Vagina (tissue), 2 donors: ENCODE data around the gene ZNF248. TPM values are rescaled to one million over a fixed set of nuclear protein-coding genes. Genes with fewer than 3 reads are reported as not detected.

Experiments used
- DNase-seq, 2 donors: peaks; one replicate each; pipeline ENCODE4 v3.0.0-alpha.2; 2017; ENCODE audit errors: extremely low spot score in 2 of 2
- H3K27ac ChIP-seq: fragments of 200-600 bp; sonication (generic); one replicate; pipeline ENCODE4 v1.5.1; 2019
- H3K27me3 ChIP-seq: fragments of 200-600 bp; sonication (generic); one replicate; pipeline ENCODE4 v1.5.1; 2019
- H3K36me3 ChIP-seq, 2 donors: fragments of 200-600 bp; sonication (generic); one replicate each; pipeline ENCODE4 v1.5.1; 2017 to 2019
- H3K4me1 ChIP-seq: fragments of 200-600 bp; sonication (generic); one replicate; pipeline ENCODE4 v1.5.1; 2019
- H3K4me3 ChIP-seq, 2 donors: fragments of 200-600 bp; sonication (generic); 1 replicate in 1 of 2; 2 replicates in 1 of 2; pipeline ENCODE4 v1.5.1; 2016 to 2019
- H3K9me3 ChIP-seq: fragments of 200-600 bp; sonication (generic); one replicate; pipeline ENCODE4 v1.5.1; 2019
- POLR2A ChIP-seq, 2 donors: fragments of 450-650 bp; IDR thresholded peaks; one replicate each; pipeline ENCODE4 v1.6.1; 2017; ENCODE audit warnings: antibody characterized with exemption in 2 of 2, mild to moderate bottlenecking in 2 of 2, moderate library complexity in 2 of 2
- POLR2AphosphoS5 ChIP-seq, 2 donors: sonication (generic); formaldehyde crosslinking; IDR thresholded peaks; one replicate each; pipeline ENCODE4 v1.9.0; 2017; ENCODE audit warnings: antibody characterized with exemption in 2 of 2, mild to moderate bottlenecking in 2 of 2, low read depth in 1 of 2; ENCODE audit not compliant: insufficient read depth in 1 of 2
- intact Hi-C: fragments of 100-400 bp; cut with DNase I; formaldehyde crosslinking; loops from one replicate; pipeline ENCODE4 v1.15.1; 2023
- total RNA-seq: library from RNA; depleted of rRNA; stranded (reverse); fragments of >200 nt; gene quantifications from one replicate; pipeline ENCODE4 v1.2.3, GENCODE V29; 2016
- TF ChIP-seq, protein P1 (sequence below), 3 experiments: fragments of 450-650 bp in 2 of 3; fragments of 200-600 bp in 1 of 3; sonication (generic) in 1 of 3; IDR thresholded peaks; one replicate each; pipeline ENCODE4 v1.5.1; 2017 to 2019; ENCODE audit warnings: antibody characterized with exemption in 3 of 3, mild to moderate bottlenecking in 2 of 3, moderate library complexity in 2 of 3

The ZNF248 gene
- total RNA-seq, 1 donor from 2014 or later: 17.7 TPM

DNA sequence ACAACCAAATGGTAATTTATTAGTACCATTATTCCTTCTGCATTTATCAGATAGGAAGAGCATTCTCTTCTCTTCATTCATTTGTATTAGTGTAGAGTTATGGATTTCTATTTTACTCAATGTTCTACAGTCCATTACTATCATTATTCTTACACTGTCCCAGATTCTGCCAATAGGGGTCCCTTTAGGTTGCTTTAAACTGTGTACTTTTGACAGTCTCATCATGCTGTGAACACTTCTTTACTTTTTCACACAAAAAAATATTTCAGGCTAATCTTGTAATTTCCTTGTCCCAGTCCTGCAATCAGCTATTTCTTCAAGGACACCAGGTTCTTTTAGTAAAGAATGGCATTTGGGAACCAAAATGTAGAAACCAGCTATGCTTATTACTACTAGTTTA, 99.3 kb downstream of the ZNF248 start:
- no peaks in the 10 kb centered on the region for H3K27me3 ChIP-seq
- no peaks in the 10 kb centered on the region for H3K36me3 ChIP-seq
- TF ChIP-seq, protein P1, sequence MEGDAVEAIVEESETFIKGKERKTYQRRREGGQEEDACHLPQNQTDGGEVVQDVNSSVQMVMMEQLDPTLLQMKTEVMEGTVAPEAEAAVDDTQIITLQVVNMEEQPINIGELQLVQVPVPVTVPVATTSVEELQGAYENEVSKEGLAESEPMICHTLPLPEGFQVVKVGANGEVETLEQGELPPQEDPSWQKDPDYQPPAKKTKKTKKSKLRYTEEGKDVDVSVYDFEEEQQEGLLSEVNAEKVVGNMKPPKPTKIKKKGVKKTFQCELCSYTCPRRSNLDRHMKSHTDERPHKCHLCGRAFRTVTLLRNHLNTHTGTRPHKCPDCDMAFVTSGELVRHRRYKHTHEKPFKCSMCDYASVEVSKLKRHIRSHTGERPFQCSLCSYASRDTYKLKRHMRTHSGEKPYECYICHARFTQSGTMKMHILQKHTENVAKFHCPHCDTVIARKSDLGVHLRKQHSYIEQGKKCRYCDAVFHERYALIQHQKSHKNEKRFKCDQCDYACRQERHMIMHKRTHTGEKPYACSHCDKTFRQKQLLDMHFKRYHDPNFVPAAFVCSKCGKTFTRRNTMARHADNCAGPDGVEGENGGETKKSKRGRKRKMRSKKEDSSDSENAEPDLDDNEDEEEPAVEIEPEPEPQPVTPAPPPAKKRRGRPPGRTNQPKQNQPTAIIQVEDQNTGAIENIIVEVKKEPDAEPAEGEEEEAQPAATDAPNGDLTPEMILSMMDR (IDR thresholded peaks at IDR 0.05): no peak
- TF ChIP-seq POLR2AphosphoS5 (IDR thresholded peaks at IDR 0.05; ENCODE audit: insufficient read depth in 1 of 2, low read depth in 1 of 2): no peak
- no peak for TF ChIP-seq POLR2A (IDR thresholded peaks at IDR 0.05)
- H3K27ac ChIP-seq: no peak overlapping the region
- no peak for DNase-seq
- H3K4me3 ChIP-seq: no peak overlapping the region
- no peaks in the 10 kb centered on the region for H3K4me1 ChIP-seq
- no peaks in the 10 kb centered on the region for H3K9me3 ChIP-seq
- intact Hi-C loops: no loop called here

DNA sequence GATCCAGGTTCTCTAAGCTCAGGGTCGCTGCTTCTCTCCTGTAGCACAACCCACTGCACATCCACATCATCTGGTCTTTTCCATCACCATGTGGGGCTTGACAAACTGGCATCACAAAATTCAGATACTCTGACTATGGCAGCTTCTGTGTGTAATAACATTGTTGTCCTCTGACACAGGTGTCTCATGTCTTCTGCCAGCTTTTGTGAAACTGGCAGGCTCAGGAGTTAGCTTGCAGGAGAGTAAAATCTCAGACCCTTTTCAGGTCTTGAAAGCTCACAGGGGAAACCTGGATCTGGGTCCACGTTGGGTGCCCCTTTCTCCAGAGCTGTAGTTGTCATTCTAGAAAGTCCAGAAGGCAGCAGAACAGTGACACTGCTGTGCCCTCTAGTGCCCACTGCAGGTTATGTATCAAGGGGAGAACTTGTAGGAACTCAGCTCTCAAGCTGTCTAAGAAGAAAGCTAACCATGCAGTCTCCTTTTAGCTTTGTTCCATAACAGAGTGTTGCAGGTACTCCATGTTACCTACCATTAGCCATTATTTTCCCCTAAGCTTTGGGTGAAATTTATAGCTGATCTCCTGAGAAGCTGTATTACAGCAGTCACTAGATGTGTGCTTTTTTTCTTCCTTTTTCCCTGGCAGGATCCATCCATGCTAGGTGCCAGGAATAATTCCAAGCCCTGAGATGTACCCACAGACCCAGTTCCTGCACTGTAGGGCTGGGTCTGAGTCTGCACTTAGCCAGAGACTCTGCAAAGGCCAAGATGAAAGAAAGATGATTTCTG, 102.7 kb downstream of the ZNF248 start:
- Histone ChIP-seq H3K27me3 (no peaks in the 10 kb centered on the region), H3K4me3 (no peak overlapping the region), H3K9me3 (no peaks in the 10 kb centered on the region), H3K4me1 (no peaks in the 10 kb centered on the region), H3K27ac (no peak overlapping the region), H3K36me3 (no peaks in the 10 kb centered on the region)
- no peak for DNase-seq
- intact Hi-C loops: no loop called here
- TF ChIP-seq POLR2A (IDR thresholded peaks at IDR 0.05) (no peak), POLR2AphosphoS5 (IDR thresholded peaks at IDR 0.05; ENCODE audit: insufficient read depth in 1 of 2, low read depth in 1 of 2) (no peak)
- TF ChIP-seq, protein P1 (IDR thresholded peaks at IDR 0.05): no peak

DNA sequence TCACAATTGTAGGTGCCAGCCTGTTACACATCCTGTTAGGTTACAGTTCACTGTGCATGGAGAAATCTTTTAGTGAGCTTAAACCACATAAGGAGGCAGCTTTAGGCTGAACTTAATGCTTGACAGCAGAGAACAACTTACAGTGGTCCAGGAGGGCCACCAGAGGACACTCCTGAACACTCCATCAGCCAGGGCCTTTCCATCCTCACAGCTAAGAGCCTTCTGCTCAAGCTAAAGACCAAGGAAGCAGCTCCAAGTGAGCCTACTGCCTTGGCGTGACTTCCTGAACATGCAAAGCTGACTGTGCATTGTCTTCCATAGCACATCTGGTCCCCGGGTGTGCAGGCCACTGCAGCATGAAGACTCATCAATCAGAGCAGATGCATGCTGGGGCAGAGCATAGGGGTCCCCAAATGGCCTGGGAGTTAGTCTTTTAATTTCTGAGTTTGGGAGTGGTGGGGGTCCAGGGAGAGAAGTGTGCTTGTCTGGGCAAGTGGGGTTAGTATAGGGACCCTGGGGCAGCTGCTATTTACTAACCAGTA, 105.0 kb downstream of the ZNF248 start:
- Histone ChIP-seq H3K27ac (no peak overlapping the region), H3K4me3 (no peak overlapping the region), H3K9me3 (no peaks in the 10 kb centered on the region), H3K27me3 (no peaks in the 10 kb centered on the region), H3K4me1 (no peaks in the 10 kb centered on the region), H3K36me3 (no peaks in the 10 kb centered on the region)
- TF ChIP-seq POLR2A (IDR thresholded peaks at IDR 0.05) (no peak), POLR2AphosphoS5 (IDR thresholded peaks at IDR 0.05; ENCODE audit: insufficient read depth in 1 of 2, low read depth in 1 of 2) (no peak)
- TF ChIP-seq, protein P1 (IDR thresholded peaks at IDR 0.05): no peak
- no peak for DNase-seq
- intact Hi-C loops: no loop called here

DNA sequence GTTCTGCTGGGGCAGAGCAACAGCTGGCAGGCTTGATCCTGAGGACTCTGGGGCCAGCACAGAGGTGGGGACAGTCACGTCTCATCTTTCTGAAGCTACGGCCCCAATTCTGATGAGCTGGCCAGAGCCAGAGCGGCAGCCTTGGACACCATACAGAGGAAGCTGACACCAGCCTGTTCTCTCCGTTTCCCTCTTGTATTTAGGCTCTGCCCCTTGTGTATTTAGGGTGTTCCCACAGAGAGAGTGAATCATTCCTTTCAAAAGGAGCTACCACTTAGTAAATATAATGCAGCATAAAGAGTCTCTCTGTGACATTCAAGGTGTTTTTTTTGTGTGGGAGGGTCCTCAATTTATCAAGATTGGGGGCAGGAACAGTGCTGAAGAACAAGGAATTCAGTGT, 109.2 kb downstream of the ZNF248 start:
- Histone ChIP-seq H3K27ac (no peak overlapping the region), H3K36me3 (no peaks in the 10 kb centered on the region), H3K4me1 (no peaks in the 10 kb centered on the region), H3K27me3 (no peaks in the 10 kb centered on the region), H3K4me3 (no peak overlapping the region), H3K9me3 (no peaks in the 10 kb centered on the region)
- no peak for DNase-seq
- intact Hi-C loops: no loop called here
- TF ChIP-seq, protein P1 (IDR thresholded peaks at IDR 0.05): no peak
- TF ChIP-seq POLR2A (IDR thresholded peaks at IDR 0.05) (no peak), POLR2AphosphoS5 (IDR thresholded peaks at IDR 0.05; ENCODE audit: insufficient read depth in 1 of 2, low read depth in 1 of 2) (no peak)

DNA sequence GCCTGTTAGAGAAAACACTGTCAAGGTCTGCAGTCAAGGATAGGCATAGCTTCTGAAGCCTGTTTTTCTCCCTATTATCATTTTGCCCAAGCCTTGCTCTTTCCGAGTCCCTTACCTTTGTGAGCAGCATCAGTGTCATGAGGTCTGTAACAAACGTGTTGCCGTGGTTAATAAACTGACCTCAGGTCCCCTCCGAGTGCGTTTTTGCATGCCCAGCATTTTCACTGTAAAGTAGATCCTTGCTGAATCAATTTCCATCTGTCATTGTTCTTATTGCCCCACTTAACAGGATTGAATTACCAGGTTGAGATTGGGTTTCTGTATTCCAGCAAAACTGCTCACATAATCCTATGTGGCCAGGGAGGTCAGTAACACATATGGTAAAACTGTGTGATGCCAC, 110.3 kb downstream of the ZNF248 start:
- DNase-seq: no peak
- H3K27me3 ChIP-seq: no peaks in the 10 kb centered on the region
- no peak overlapping the region for H3K4me3 ChIP-seq
- TF ChIP-seq POLR2AphosphoS5 (IDR thresholded peaks at IDR 0.05; ENCODE audit: insufficient read depth in 1 of 2, low read depth in 1 of 2) (no peak), POLR2A (IDR thresholded peaks at IDR 0.05) (no peak)
- TF ChIP-seq, protein P1 (IDR thresholded peaks at IDR 0.05): no peak
- no peak overlapping the region for H3K27ac ChIP-seq
- H3K36me3 ChIP-seq: no peaks in the 10 kb centered on the region
- intact Hi-C loops: no loop called here
- H3K9me3 ChIP-seq: no peaks in the 10 kb centered on the region
- no peaks in the 10 kb centered on the region for H3K4me1 ChIP-seq
